ENCODE results near the gene TRAF7.

Gene TRAF7

GRCh38 chr16:2147981-2148671 lies 7.5 kb upstream of the TRAF7 start, which contains the start of gene RAB26:
RAB26 (plus strand) TSS chr16:2148625; CDS start chr16:2148784, 159 bp downstream.
- DNase-seq (ENCODE audit: low read depth in 2 of 2): peak in 1 of 2 donors; percentile 49

- DNase-seq (ENCODE audit: low read depth in 2 of 2): no peak
Measured at GRCh38 chr16:2148714-2149629, 6.6 kb upstream of the TRAF7 start.

- DNase-seq (ENCODE audit: low read depth in 2 of 2): no peak
Measured at GRCh38 chr16:2149630-2150417, 5.8 kb upstream of the TRAF7 start.

GRCh38 chr16:2150418-2151187 lies 5.0 kb upstream of the TRAF7 start:
- DNase-seq (ENCODE audit: low read depth in 2 of 2): no peak

- no peak for DNase-seq (ENCODE audit: low read depth in 2 of 2)
Measured at GRCh38 chr16:2151188-2152091, 4.1 kb upstream of the TRAF7 start.

GRCh38 chr16:2152695-2153506 lies 2.7 kb upstream of the TRAF7 start:
- no peak for DNase-seq (ENCODE audit: low read depth in 2 of 2)

- DNase-seq (ENCODE audit: low read depth in 2 of 2): peak in 1 of 2 donors; percentile 20
Measured at GRCh38 chr16:2154533-2155090, 970 bp upstream of the TRAF7 start.

GRCh38 chr16:2155977-2156848 lies 631 bp downstream of the TRAF7 start:
- DNase-seq (ENCODE audit: low read depth in 2 of 2): no peak

GRCh38 chr16:2156849-2157224 lies 1.3 kb downstream of the TRAF7 start:
- no peak for DNase-seq (ENCODE audit: low read depth in 2 of 2)

- DNase-seq (ENCODE audit: low read depth in 2 of 2): no peak
Measured at GRCh38 chr16:2157480-2158261, 2.1 kb downstream of the TRAF7 start.

- DNase-seq (ENCODE audit: low read depth in 2 of 2): no peak
Measured at GRCh38 chr16:2158262-2158638, 2.7 kb downstream of the TRAF7 start.

GRCh38 chr16:2159175-2159838 lies 3.7 kb downstream of the TRAF7 start:
- no peak for DNase-seq (ENCODE audit: low read depth in 2 of 2)

- no peak for DNase-seq (ENCODE audit: low read depth in 2 of 2)
Measured at GRCh38 chr16:2160915-2161551, 5.5 kb downstream of the TRAF7 start.

GRCh38 chr16:2161911-2162310 lies 6.3 kb downstream of the TRAF7 start:
- DNase-seq (ENCODE audit: low read depth in 2 of 2): no peak

GRCh38 chr16:2162676-2163118 lies 7.1 kb downstream of the TRAF7 start:
- no peak for DNase-seq (ENCODE audit: low read depth in 2 of 2)

- DNase-seq (ENCODE audit: low read depth in 2 of 2): no peak
Measured at GRCh38 chr16:2163211-2163881, 7.8 kb downstream of the TRAF7 start.
